ENCODE measurements around the gene KNDC1.

- TF ChIP-seq, protein P1, sequence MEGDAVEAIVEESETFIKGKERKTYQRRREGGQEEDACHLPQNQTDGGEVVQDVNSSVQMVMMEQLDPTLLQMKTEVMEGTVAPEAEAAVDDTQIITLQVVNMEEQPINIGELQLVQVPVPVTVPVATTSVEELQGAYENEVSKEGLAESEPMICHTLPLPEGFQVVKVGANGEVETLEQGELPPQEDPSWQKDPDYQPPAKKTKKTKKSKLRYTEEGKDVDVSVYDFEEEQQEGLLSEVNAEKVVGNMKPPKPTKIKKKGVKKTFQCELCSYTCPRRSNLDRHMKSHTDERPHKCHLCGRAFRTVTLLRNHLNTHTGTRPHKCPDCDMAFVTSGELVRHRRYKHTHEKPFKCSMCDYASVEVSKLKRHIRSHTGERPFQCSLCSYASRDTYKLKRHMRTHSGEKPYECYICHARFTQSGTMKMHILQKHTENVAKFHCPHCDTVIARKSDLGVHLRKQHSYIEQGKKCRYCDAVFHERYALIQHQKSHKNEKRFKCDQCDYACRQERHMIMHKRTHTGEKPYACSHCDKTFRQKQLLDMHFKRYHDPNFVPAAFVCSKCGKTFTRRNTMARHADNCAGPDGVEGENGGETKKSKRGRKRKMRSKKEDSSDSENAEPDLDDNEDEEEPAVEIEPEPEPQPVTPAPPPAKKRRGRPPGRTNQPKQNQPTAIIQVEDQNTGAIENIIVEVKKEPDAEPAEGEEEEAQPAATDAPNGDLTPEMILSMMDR (IDR thresholded peaks at IDR 0.05) = no peak
- TF ChIP-seq POLR2A (IDR thresholded peaks at IDR 0.05) = no peak
Observed at GRCh38 chr10:133246236-133246626, 86.2 kb downstream of the KNDC1 start.

Data from adrenal gland (tissue), 5 donors.